PFSK-1 (cell line): ENCODE data around the gene VCAM1.

Experiments used
- FOXP2 ChIP-seq: optimal IDR thresholded peaks from 2 replicates; pipeline ENCODE3; 2011; ENCODE audit warnings: borderline replicate concordance, control low read depth, inconsistent platforms; ENCODE audit not compliant: insufficient read depth; ENCODE audit errors: extremely low read length, extremely low read depth
- POLR2AphosphoS5 ChIP-seq: IDR thresholded peaks from 2 replicates; pipeline ENCODE4 v1.6.1; 2012; ENCODE audit warnings: low read depth, mild to moderate bottlenecking, control low read depth, low read length, moderate library complexity
- REST ChIP-seq, 2 experiments: IDR thresholded peaks; 2 replicates each; pipeline versions ENCODE4 v1.6.1 to v1.8.0; 2011 to 2012; ENCODE audit warnings: low read depth in 2 of 2, low read length in 2 of 2, control low read depth in 1 of 2, inconsistent platforms in 1 of 2, mild to moderate bottlenecking in 1 of 2, moderate library complexity in 1 of 2; ENCODE audit not compliant: insufficient read depth in 1 of 2
- SIN3A ChIP-seq: IDR thresholded peaks from 2 replicates; pipeline ENCODE4 v1.6.1; 2012; ENCODE audit warnings: mild to moderate bottlenecking, low read length, moderate library complexity, borderline replicate concordance; ENCODE audit not compliant: insufficient read depth
- TAF1 ChIP-seq: IDR thresholded peaks from 2 replicates; pipeline ENCODE4 v1.6.1; 2012; ENCODE audit warnings: low read length, control low read depth, borderline replicate concordance; ENCODE audit not compliant: insufficient read depth

The VCAM1 gene

GRCh38 chr1:100759188-100759587 lies 39.6 kb downstream of the VCAM1 start:
- TF ChIP-seq SIN3A = no peak
- TF ChIP-seq FOXP2 = no peak
- TF ChIP-seq POLR2AphosphoS5 = no peak
- TF ChIP-seq REST (IDR thresholded peaks at IDR 0.05; ENCODE audit: insufficient read depth in 1 of 2, low read depth in 2 of 2, low read length in 2 of 2) = no peak
- no peak for TF ChIP-seq TAF1

- TF ChIP-seq POLR2AphosphoS5 (no peak), TAF1 (no peak), REST (IDR thresholded peaks at IDR 0.05; ENCODE audit: insufficient read depth in 1 of 2, low read depth in 2 of 2, low read length in 2 of 2) (no peak), SIN3A (no peak), FOXP2 (no peak)
Observed at GRCh38 chr1:100760511-100760910, 41.0 kb downstream of the VCAM1 start.

GRCh38 chr1:100762461-100762860 lies 42.9 kb downstream of the VCAM1 start:
- no peak for TF ChIP-seq REST (IDR thresholded peaks at IDR 0.05; ENCODE audit: insufficient read depth in 1 of 2, low read depth in 2 of 2, low read length in 2 of 2)
- no peak for TF ChIP-seq TAF1
- TF ChIP-seq SIN3A = no peak

GRCh38 chr1:100767176-100767890 lies 47.8 kb downstream of the VCAM1 start:
- TF ChIP-seq TAF1 = no peak
- TF ChIP-seq FOXP2 = no peak
- TF ChIP-seq SIN3A = no peak
- no peak for TF ChIP-seq REST (IDR thresholded peaks at IDR 0.05; ENCODE audit: insufficient read depth in 1 of 2, low read depth in 2 of 2, low read length in 2 of 2)

- no peak for TF ChIP-seq POLR2AphosphoS5
- TF ChIP-seq REST (IDR thresholded peaks at IDR 0.05; ENCODE audit: insufficient read depth in 1 of 2, low read depth in 2 of 2, low read length in 2 of 2) = no peak
- TF ChIP-seq SIN3A = no peak
- TF ChIP-seq TAF1 = no peak
- no peak for TF ChIP-seq FOXP2
Observed at GRCh38 chr1:100769323-100769722, 49.8 kb downstream of the VCAM1 start.
